CD4-positive, alpha-beta T cell treated with Interleukin-6 for 4 hours (primary cell): ENCODE measurements around the gene CRYBG2.

Source experiments
- DNase-seq: peaks from one replicate; pipeline ENCODE4 v3.0.0-alpha.2; 2020; ENCODE audit warnings: mixed read lengths

CRYBG2 gene

DNA sequence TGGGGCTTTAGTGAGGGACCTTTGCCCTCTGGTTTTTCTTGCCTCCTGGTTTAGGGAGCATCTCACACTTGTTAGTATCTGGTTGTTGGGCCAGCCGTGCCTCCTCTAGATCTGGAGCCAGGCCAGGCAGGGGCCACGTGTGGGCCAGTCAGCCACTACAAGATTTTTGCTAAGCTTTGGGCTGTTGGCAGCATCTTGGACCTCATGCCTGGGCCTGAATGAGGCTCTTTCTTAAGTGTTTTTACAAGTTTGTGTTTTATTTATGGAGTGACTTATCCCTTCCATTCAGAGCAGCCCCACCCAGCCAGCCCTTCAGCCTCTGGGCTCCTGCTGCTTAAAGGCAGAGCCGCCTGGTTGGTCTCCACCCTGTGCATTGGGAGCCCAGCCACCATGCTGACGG, 75.6 kb downstream of the CRYBG2 start:
- no peak for DNase-seq

DNA sequence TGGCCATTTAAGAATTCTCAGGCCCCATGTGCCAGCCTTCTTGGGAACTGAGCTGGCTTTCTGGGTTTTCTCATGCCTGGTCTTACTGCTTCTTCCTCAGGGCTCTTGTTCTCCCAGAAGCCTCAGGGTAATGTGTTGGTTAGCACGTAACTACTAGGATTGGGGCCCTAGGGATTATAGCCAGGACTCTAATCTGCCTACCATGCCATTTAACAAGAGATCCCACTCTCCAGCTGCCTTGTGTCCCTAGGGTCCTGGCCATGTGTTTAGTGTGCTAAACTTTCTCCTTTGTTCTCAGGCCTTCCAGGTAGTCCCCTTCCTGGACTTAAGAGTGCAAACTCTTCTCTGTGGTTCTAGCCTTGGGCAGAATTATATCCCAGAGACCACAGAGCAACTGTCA, 76.2 kb downstream of the CRYBG2 start:
- DNase-seq: no peak

DNA sequence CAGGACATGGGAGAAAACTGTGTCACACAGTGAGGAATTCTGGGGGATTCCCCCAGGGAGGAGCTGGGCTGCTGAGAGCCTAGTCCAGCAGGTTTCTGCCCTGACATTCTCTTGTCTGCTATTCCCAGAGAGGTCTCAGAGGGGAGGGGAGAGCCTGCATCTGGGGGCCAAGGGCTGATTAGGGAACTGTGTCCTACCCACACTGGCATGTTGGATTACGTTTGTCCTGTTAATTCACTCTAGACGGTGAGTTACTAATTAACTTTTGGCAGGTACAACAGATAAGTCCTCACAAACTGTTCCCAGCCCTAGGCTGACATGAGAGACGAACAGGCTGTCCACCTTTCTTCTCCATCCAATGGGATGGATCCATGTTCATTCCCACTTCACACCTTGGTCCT, 76.7 kb downstream of the CRYBG2 start:
- DNase-seq: no peak

DNA sequence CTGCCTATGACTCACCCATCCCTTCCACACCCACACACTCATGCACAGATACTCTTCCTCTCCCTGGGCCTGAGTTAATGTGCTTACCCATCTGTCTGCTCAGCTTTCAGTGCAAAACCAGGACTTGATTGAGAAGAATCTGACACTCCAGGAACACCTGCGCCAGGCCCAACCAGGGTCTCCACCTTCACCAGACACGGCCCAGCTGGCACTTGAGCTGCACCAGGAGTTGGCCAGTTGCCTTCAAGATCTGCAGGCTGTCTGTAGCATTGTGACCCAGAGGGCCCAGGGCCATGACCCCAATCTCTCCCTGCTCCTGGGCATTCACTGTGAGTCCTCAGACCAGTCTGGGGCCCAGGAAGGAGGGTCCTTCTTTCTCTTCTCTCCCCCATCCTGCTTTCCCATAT, 77.5 kb downstream of the CRYBG2 start:
- no peak for DNase-seq

DNA sequence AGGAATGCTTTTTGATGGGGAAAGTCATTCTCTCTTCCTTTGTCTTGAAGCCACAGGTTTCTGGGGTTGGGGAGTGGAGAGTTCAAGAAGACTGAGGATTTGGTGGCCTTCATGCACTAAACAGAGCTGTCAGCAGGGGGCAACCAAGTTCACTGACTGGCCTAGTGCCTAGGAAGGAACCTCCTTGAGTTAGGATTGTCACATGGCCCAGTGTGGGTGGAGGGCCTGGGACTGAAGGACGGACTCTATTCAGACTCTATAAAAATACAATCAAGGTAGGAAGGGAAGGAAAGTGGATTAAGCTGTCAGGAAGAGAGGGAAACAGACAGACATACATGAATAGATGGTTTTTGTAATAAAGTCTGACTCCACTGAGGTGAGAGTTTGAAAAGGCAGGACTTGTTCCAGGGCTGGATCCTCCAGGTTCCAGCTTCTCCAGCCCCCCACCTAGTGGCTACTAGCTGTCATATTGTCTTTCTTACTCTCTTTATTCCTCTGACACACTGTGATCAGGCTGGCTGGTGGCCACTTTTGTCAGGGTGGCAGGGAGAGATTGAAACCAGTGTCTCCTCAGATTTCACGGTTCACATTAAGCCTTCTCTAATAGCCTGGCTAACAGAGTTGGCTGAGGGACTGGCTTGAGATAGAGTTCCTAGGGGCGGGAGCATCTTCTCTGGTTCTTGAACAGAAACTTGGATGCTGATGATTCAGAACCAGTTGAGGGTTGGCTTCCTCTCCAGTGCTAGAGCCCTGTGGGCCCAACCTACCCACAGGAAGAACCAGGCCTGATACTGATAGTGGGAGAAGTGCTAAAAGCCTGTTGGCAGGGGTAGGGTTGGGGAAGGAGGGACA, 78.1 kb downstream of the CRYBG2 start:
- peak; percentile 83 for DNase-seq

DNA sequence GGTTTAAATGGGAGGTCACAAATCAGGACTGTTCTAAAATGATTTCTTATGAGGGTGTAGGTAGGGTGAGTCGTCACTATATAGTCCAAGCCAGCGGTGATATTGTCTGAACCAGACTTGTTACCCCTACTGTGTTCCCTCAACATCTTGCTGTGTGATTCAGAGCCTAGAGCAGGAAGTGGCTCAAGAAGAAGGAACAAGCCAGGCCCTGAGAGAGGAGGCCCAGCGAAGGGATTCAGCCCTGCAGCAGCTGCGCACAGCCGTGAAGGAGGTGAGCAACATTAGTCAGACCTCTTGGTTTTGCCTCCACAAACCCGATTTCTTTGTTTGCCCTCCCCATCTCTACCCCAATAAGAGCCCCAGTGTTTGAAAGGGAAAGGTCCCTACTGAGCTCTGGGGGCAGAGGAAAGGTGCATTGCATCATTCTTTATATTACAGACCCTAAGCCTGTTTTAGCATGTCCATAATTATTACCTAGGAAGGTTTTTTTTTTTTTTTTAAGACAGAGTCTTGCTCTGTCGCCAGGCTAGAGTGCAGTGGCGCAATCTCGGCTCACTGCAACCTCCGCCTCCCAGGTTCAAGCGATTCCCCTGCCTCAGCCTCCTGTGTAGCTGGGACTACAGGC, 79.0 kb downstream of the CRYBG2 start:
- no peak for DNase-seq
